ENCODE results near the gene RABIF.
"Not testable (repeated sequence)": the region's sequence is repeated elsewhere in the genome, so short reads cannot be mapped to it uniquely, and the experiment has no call there.

RABIF gene

DNA sequence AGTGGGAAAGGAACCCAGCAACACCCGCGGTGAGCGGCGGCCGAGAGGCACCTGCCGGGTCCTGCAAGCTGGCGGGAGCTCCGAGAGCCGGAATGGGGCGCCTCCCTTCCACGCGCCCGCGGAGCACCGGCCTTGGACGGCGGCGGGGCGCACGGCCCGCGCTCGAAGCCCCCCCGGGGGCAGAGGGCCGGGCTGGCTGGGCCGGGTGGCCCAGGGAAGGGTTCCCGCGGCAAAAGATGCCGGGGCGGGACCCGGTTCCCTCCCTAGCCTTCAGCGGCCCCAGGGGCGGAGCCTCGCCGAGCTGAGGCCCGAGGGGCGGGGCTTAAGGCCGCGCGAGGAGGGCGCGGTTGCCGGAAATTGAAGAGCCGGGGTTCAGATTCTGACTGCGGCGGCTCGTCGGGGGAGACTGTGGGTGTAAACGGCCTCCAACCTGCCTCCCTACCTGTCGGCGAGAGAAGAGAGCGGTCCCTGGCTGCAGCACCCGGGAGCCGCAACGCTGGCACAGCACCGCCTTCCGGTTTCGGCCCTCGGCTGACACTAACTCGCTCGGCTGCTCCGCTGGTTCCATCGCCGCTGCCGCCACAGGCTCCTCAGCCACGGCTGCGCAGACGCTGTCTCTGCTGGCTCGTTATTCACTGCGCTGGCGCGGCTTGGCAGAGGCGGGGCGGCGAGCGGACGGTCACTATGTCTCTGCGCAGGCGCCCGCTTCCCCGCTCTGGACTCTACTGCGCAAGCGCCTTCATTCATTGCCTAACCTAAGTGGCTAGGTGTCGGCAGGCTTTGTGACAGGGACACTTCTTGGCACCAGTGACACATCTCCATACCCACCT lies at the start of gene RABIF:
Gene RABIF, minus strand, starts transcription at position 619 of the 830 bp plus-strand sequence. Its CDS starts 51 bp downstream, at position 568.
- DNase-seq, result peak; percentile 98
- in situ Hi-C loops (cut with HindIII; ENCODE audit: low pct_ligation_motif_present, low pct_unique_long_range_greater_than_20kb, low sequenced_read_pairs), result no loop called here

DNA sequence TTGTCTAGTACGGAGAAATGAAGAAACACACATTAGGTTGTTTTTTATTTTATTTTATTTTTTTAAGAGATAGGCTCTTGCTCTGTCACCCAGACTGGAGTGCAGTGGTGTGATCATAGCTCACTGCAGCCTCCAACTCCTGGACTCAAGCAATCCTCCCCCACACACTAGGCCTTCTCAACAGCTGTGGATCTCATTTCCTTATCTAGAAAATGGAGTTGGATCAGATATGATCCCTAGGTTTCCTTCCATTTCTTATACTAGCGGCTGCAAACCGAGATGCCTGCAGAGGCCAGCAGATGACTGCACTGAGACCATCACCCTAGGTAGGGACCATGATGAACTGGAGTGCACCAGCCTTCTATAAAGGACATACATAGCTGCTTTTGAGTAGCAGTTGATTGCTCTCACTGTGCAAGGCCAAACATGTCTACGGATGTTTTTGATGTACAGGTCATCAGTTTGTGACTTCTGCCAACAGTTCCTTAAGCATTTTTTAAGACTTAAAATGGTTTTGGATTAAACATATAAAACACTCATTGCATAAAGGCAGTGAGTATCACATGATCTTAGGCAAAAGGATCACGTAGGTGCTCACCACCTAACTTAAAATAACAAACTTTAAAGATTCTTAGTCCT lies 49.5 kb upstream of the RABIF start:
- in situ Hi-C loops (cut with HindIII; ENCODE audit: low pct_ligation_motif_present, low pct_unique_long_range_greater_than_20kb, low sequenced_read_pairs), result no loop called here
- no peak for DNase-seq

DNA sequence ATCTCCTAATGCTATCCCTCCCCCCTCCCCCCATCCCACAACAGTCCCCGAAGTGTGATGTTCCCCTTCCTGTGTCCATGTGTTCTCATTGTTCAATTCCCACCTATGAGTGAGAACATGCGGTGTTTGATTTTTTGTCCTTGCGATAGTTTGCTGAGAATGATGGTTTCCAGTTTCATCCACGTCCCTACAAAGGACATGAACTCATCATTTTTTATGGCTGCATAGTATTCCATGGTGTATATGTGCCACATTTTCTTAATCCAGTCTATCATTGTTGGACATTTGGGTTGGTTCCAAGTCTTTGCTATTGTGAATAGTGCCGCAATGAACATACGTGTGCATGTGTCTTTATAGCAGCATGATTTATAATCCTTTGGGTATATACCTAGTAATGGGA lies 47.5 kb upstream of the RABIF start:
- in situ Hi-C loops (cut with HindIII; ENCODE audit: low pct_ligation_motif_present, low pct_unique_long_range_greater_than_20kb, low sequenced_read_pairs); DNase-seq: not testable (repeated sequence)

DNA sequence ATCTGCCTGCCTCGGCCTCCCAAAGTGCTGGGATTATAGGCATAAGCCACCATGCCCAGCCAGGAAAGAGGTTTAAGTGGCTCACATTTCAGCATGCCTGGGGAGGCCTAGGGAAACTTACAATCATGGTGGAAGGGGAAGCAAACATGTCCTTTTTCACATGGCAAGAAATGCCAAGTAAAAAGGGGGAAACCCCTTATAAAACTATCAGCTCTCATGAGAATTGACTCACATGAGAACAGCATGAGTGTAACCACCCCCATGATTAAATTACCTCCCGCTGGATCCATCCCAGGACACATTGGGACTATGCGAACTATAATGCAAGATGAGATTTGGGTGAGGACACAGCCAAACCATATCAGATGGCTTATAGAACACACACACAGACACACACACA lies 46.9 kb upstream of the RABIF start:
- no peak for DNase-seq
- in situ Hi-C loops (cut with HindIII; ENCODE audit: low pct_ligation_motif_present, low pct_unique_long_range_greater_than_20kb, low sequenced_read_pairs), result no loop called here

DNA sequence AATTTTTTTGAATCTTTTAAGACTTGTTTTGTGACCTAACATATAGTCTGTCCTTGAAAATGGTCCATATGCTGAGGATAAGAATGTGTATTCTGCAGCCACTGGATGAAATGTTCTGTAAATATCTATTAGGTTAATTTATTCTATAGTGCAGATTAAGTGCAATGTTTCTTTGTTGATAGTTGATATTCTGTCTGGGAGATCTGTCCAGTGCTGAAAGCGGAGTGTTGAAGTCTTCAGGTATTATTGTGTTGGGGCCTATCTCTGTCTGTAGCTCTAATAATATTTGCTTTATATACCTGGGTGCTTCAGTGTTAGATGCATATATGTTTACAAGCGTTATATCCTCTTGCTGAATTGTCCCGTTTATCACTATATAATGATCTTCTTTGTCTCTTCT lies 45.8 kb upstream of the RABIF start:
- DNase-seq, result no peak
- in situ Hi-C loops (cut with HindIII; ENCODE audit: low pct_ligation_motif_present, low pct_unique_long_range_greater_than_20kb, low sequenced_read_pairs), result no loop called here

DNA sequence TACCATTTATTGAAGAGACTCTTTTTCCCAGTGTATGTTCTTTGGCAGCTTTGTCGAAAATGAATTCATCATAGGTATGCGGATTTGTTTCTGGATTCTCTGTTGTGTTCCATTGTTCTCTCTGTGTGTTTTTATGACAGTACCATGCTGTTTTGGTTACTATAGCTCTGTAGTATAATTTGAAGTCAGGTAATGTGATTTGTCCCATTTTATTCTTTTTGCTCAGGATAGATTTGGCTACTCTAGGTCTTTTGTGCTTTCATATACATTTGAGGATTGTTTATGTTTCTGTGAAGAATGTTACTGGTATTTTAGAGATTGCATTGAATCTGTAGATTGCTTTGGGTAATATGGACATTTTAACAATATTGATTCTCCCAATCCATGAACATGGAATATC lies 43.5 kb upstream of the RABIF start:
- in situ Hi-C loops (cut with HindIII; ENCODE audit: low pct_ligation_motif_present, low pct_unique_long_range_greater_than_20kb, low sequenced_read_pairs), result no loop called here
- no peak for DNase-seq

DNA sequence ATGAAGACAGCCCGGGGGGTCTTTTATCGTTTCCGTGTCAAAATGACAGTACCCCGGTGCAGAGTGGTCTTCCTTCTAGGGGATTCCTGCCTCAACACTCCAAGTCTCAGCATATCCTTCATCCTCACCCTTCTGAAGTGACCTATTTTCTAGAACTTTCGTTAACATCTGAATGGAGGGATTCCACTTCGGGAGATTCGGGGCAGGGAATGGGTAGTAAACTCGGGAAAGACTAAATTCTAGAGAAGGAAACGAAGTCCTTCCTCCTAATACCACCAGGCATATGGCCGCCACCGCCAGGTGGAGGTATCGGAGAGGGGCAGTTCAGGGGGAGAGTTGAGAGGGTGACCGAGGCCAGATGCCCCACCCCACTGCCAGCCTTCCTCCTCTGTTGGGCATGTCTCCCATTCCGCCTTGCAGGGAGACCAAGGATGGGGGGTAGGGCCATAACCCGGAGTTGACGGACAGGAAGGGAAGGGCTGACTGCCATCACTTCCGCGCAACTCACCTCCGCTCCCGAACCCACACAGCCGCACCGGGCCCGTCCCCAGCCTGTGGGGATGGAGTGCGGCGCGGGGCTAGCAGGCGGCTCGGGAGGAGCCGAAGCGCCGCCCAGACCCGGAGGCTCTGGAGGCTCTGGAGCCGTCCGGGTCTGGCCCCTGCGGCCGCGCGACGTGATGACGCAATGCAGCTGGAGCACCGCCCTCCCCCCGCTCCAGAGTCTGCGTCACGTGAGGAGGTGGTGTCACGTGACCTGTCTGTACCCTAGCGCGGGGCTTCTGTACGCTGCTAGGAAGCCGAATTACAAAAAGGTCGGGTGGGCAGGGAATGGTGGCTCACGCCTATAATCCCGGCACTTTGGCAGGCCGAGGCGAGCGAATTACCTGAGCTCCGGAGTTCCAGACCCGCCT lies 37.9 kb upstream of the RABIF start, which contains the start of gene KLHL12:
Gene KLHL12, minus strand, starts transcription at position 654 of the 911 bp plus-strand sequence. CDS start 2,072 bp downstream, outside the sequence.
- peak; percentile 97 for DNase-seq
- in situ Hi-C loops (cut with HindIII; ENCODE audit: low pct_ligation_motif_present, low pct_unique_long_range_greater_than_20kb, low sequenced_read_pairs), result no loop called here

DNA sequence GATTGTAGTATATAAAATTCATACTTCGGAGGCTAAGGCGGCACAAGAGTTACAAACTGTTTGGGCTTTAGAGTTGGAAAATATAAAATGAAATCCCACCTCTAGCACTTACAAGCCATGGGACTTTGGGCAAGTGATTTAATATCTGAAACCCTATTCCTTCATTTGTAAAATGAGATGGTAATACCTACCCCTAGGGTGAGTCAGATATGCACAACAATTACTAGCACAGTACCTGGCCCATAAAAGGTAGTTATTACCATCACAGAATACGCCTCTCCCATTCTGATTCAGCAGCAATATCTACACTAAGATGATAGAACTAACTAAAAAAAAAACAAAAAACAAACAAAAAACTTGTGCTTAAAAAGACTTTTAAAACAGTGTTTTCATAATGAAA lies 34.6 kb upstream of the RABIF start:
- DNase-seq, result no peak
- in situ Hi-C loops (cut with HindIII; ENCODE audit: low pct_ligation_motif_present, low pct_unique_long_range_greater_than_20kb, low sequenced_read_pairs), result no loop called here

DNA sequence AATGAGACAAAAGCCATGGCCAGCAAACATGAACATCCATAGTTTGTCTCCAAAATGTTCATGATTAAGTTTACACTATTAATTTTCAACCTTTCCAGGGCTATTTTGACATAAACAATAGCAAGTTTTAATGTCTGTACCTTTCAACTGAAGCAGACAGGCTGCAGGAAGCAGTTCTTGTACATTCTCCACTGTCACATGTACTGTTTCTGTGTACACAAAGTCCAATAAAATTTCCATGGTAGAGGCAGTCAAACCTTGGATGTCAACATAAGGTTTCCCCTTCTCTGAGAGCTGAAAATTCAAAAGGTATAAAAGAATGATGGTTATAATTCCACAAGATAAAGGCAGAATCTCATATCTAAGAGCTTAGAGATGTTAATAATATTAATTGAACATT lies 30.7 kb upstream of the RABIF start:
- DNase-seq, result no peak
- in situ Hi-C loops (cut with HindIII; ENCODE audit: low pct_ligation_motif_present, low pct_unique_long_range_greater_than_20kb, low sequenced_read_pairs), result no loop called here

DNA sequence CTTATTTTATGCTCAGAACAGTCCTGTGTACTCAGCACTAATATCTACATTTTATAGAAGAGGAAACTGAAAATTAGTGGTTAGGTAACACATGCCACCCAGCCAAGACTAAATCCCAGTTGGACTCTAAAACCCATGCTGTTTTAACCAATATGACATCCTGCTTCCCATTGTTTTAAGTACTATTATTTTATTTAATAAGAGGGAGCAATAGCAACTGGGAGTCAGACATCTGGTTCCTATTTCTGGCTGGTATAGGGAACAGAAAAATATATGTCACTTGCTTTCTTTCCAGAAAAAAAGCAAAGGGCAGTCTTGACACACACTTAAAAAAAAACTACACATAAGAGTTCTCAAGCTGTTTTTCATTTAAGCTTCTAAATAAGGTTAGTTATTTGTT lies 26.2 kb upstream of the RABIF start:
- in situ Hi-C loops (cut with HindIII; ENCODE audit: low pct_ligation_motif_present, low pct_unique_long_range_greater_than_20kb, low sequenced_read_pairs), result no loop called here

DNA sequence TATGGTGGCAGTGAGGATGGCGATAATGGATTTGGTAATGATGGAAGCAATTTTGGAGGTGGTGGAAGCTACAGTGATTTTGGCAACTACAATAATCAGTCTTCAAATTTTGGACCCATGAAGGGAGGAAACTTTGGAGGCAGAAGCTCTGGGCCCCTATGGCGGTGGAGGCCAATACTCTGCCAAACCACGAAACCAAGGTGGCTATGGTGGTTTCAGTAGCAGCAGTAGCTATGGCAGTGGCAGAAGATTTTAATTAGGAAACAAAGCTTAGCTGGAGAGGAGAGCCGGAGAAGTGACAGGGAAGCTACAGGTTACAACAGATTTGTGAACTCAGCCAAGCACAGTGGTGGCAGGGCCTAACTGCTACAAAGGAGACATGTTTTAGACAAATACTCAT lies 23.5 kb upstream of the RABIF start:
- in situ Hi-C loops (cut with HindIII; ENCODE audit: low pct_ligation_motif_present, low pct_unique_long_range_greater_than_20kb, low sequenced_read_pairs); DNase-seq: not testable (repeated sequence)

More for the DNA sequence above, 26.2 kb upstream of the RABIF start:
- DNase-seq, result no peak

DNA sequence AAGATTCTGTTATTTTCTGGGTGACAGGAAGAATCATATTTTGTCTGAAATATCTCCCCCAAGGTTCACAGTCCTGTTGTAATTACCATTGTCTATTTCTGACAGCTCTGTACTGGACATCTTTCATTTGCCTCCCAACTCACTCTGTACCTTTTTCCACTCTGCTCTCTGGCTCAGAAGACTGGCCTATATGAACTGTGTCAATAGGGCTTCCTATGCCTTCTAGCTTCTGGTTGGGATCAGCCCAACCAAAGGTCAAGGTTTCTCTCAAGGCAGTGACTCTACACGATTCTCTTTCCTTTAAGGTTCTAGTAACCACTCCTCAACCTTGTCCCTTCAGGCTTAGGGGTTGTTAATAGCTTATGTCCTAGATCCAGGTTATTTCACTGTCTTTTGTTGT lies 20.5 kb upstream of the RABIF start:
- DNase-seq, result no peak
- in situ Hi-C loops (cut with HindIII; ENCODE audit: low pct_ligation_motif_present, low pct_unique_long_range_greater_than_20kb, low sequenced_read_pairs), result no loop called here

DNA sequence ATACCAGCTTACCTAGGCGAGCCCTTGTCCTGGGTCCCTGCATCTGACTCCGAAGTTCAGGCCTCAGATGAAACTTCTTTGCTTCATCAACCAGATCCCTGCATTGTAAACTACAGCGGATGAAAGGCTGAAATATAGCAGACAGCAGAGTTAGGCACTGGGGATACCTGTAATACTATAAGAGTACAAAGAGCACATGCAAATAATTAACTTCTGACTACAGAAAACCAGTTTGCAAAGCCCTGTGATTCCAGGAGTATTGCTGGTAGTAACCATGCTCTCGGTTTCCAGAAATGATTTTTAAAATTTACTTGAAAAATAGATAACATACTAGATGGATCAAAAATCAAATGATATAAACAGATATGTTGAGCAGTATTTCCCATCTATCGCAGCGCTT lies 20.0 kb upstream of the RABIF start:
- in situ Hi-C loops (cut with HindIII; ENCODE audit: low pct_ligation_motif_present, low pct_unique_long_range_greater_than_20kb, low sequenced_read_pairs), result no loop called here

DNA sequence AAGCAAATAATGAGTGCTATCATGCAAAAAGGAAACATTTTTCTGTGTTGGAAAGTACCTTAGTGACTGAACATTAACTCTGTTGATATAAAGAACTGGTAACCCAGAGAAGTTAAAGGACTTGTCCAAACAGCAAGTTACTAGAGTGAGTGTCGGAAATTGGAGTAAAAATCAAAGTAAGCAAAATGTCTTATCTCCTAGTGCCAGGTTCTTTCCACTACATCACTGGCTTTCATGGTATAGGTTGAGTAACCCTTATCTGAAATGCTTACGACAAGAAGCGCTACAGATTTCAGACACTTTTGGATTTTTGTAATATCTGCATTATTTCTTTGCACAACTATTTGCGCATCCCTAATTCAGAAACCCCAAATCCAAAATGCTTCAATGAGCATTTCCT lies 16.4 kb upstream of the RABIF start:
- in situ Hi-C loops (cut with HindIII; ENCODE audit: low pct_ligation_motif_present, low pct_unique_long_range_greater_than_20kb, low sequenced_read_pairs), result no loop called here
- no peak for DNase-seq

More for the DNA sequence above, 20.0 kb upstream of the RABIF start:
- DNase-seq, result no peak

DNA sequence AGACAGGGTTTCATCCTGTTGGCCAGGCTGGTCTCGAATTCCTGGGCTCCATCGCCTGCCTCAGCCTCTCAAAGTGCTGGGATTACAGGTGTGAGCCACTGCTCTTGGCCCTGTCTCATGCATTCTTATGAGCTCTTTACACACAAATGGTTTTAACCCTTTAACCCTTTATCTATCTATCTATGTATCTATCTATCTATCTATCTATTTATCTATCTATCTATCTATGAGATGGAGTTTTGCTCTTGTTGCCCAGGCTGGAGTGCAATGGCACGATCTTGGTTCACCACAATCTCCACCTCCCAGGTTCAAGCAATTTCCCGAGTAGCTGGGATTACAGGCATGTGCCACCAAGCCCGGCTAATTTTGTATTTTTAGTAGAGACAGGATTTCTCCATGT lies 14.9 kb upstream of the RABIF start:
- in situ Hi-C loops (cut with HindIII; ENCODE audit: low pct_ligation_motif_present, low pct_unique_long_range_greater_than_20kb, low sequenced_read_pairs); DNase-seq: not testable (repeated sequence)

DNA sequence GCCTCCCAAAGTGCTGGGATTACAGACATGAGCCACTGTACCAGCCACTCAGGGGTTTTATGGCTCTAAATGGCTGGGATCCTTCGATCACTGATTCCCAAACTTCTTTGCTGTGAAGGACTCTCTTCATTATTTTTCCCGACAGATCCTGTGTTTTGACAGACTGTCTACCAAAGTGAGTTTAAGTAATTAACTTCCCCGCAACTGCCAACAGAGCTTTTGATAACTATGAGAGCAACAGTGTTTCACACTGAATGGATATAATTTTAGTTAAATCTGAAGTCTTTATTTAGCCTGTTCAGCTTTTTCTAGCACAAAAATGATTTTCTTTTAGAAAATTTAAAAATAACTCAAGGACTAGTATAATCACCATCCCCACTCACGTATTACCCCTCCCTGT lies 12.6 kb upstream of the RABIF start:
- DNase-seq, result no peak
- in situ Hi-C loops (cut with HindIII; ENCODE audit: low pct_ligation_motif_present, low pct_unique_long_range_greater_than_20kb, low sequenced_read_pairs), result no loop called here

DNA sequence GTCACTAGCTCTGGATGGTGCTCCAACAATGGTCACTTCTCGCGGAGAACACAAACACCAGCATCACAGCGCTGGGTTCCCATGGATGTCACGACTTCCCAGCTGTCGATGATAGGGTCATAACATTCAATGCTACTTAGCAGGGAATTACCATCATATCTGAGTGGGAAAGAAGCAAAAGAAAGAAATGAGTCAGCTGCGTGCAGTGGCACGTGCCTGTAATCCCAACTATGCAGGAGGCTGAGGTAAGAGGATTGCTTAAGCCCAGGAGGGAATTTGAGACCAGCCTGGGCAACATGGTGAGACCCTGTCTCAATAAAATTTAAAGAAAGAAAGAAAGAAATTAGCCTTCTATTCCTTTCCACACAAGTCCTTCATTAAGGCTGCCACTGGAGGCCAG lies 3.6 kb upstream of the RABIF start:
- in situ Hi-C loops (cut with HindIII; ENCODE audit: low pct_ligation_motif_present, low pct_unique_long_range_greater_than_20kb, low sequenced_read_pairs), result no loop called here
- DNase-seq, result no peak

DNA sequence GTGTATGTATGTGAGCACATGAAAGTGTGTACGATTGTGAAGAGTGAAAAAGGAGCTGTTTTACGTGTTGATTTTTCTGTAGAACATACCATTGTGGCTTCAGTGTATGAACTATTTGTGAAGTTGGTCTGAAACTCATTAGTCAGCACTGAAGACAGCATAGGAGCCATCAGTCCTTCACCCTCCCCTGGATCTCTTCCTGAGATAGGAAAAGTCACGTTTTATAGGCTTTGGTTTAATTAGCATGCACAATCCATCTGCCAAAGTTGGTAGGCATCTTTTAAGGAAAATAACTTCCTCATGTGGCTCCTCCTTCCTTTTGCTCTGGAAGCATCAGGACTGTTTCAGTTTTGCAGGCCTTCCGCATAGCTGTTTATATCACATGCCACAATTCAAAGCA lies 1.4 kb upstream of the RABIF start:
- no peak for DNase-seq
- in situ Hi-C loops (cut with HindIII; ENCODE audit: low pct_ligation_motif_present, low pct_unique_long_range_greater_than_20kb, low sequenced_read_pairs), result no loop called here

DNA sequence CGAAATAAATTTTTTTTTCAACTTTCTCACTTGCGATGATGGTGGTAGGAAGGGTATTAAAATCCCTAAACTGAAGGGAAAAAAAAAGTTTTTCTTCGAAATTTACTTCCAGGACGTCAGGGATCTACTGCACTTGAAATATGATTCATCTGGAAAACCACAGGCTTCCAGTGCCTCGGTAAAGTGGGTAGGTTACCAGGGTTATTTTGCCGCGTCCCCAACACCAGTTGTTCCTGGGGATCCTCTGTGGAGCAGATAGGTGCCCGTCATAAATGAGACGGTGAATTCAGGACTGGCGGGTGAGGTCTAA lies 773 bp downstream of the RABIF start:
- in situ Hi-C loops (cut with HindIII; ENCODE audit: low pct_ligation_motif_present, low pct_unique_long_range_greater_than_20kb, low sequenced_read_pairs), result no loop called here
- peak; percentile 79 for DNase-seq
